Thyroid gland (tissue), 4 donors: ENCODE results near the gene COA7. TPM values are rescaled to one million over a fixed set of nuclear protein-coding genes. Genes with fewer than 3 reads are reported as not detected.
A peak's percentile ranks its signal among the peaks of the same experiment; 100 is the strongest.

Source experiments
- DNase-seq, 2 donors: peaks; one replicate each; pipeline ENCODE4 v3.0.0-alpha.2; 2019
- H3K27ac ChIP-seq, 3 donors: fragments of 200-600 bp; sonication (generic); 1 replicate in 2 of 3; 2 replicates in 1 of 3; pipeline ENCODE4 v1.5.1; 2016 to 2019; ENCODE audit warnings: mild to moderate bottlenecking in 1 of 3, moderate library complexity in 1 of 3
- H3K27me3 ChIP-seq: fragments of 200-600 bp; sonication (generic); one replicate; pipeline ENCODE4 v1.5.1; 2019
- H3K36me3 ChIP-seq, 2 donors: fragments of 200-600 bp; sonication (generic); one replicate each; pipeline ENCODE4 v1.5.1; 2016 to 2019
- H3K4me1 ChIP-seq, 2 donors: fragments of 200-600 bp; sonication (generic); one replicate each; pipeline ENCODE4 v1.5.1; 2017 to 2019
- H3K4me3 ChIP-seq, 3 donors: fragments of 200-600 bp; sonication (generic); replicated peaks in 1 of 3; 1 replicate in 2 of 3; 2 replicates in 1 of 3; pipeline ENCODE4 v1.5.1; 2016; ENCODE audit warnings: mild to moderate bottlenecking in 1 of 3
- H3K9me3 ChIP-seq: fragments of 200-600 bp; sonication (generic); one replicate; pipeline ENCODE4 v1.5.1; 2017
- POLR2A ChIP-seq, 2 donors: fragments of 450-650 bp; IDR thresholded peaks; one replicate each; pipeline ENCODE4 v1.6.1; 2017; ENCODE audit warnings: antibody characterized with exemption in 2 of 2, mild to moderate bottlenecking in 2 of 2, moderate library complexity in 1 of 2
- WGBS, 2 donors: methylation state at CpG; one replicate each; pipeline ENCODE4 v1.1.5; 2017; 5-methylcytosine and 5-hydroxymethylcytosine counted together
- intact Hi-C: fragments of 100-400 bp; cut with DNase I; formaldehyde crosslinking; loops from one replicate; pipeline ENCODE4 v1.15.1; 2023
- total RNA-seq, 4 donors: library from RNA; depleted of rRNA; stranded (reverse); fragments of >200 nt; gene quantifications; one replicate each; pipeline ENCODE4 v1.2.3, GENCODE V29; 2016
- TF ChIP-seq, protein P1 (sequence below), 6 experiments: fragments of 200-600 bp in 3 of 6; fragments of 450-650 bp in 3 of 6; sonication (generic) in 3 of 6; IDR thresholded peaks; one replicate each; pipeline ENCODE4 v1.5.1; 2016 to 2019; ENCODE audit warnings: antibody characterized with exemption in 6 of 6, mild to moderate bottlenecking in 2 of 6, inconsistent platforms in 1 of 6, moderate library complexity in 1 of 6

Gene COA7
- total RNA-seq, 4 donors from 2014 or later: 10.6 to 14.7 (median 11.5) TPM

DNA sequence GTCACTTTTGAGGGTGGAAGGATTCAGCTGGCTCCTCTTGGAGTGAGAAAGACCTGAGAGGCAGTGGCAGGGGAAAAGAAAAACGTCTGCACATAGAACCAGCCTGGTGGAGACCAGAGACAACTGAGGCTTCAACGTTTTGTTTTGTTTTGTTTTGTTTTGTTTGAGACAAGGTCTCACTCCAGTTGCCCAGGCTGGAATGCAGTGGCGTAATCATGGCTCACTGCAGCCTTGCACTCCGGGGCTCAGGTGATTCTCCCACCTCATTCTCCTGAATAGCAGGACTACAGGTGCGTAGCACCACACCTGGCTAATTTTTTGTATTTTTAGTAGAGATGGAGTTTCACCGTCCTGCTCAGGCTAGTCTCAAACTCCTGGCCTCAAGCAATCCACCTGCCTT is 52.9 kb downstream of the COA7 start:
- intact Hi-C loops: no loop called here

DNA sequence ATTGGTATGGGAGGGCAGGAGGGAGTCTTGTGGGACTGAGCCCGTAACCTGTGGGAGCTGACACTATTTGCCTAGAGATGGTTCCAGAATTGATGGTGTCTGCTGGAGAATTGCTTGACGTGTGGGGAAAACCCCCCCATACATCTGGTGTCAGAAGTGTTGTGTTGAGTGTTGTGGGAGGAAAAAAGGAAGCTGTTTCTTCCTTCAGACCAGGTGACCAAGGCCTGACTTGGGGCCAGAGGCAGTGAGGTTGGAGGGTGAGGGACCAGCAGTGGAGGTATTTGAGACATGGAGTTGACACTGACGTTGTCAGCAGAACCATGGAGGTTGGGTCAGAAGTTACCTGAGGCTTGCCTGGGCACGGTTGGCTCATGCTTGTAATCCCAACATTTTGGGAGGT is 56.8 kb downstream of the COA7 start:
- Histone ChIP-seq H3K4me3 (no peak overlapping the region), H3K36me3 (no peaks in the 10 kb centered on the region), H3K27me3 (no peaks in the 10 kb centered on the region), H3K9me3 (no peaks in the 10 kb centered on the region), H3K27ac (no peak overlapping the region), H3K4me1 (no peaks in the 10 kb centered on the region)
- intact Hi-C loops: no loop called here
- WGBS, 2 donors: 87 to 89% methylated on average over 4 of the region's 4 CpGs
- DNase-seq: no peak
- TF ChIP-seq, protein P1, sequence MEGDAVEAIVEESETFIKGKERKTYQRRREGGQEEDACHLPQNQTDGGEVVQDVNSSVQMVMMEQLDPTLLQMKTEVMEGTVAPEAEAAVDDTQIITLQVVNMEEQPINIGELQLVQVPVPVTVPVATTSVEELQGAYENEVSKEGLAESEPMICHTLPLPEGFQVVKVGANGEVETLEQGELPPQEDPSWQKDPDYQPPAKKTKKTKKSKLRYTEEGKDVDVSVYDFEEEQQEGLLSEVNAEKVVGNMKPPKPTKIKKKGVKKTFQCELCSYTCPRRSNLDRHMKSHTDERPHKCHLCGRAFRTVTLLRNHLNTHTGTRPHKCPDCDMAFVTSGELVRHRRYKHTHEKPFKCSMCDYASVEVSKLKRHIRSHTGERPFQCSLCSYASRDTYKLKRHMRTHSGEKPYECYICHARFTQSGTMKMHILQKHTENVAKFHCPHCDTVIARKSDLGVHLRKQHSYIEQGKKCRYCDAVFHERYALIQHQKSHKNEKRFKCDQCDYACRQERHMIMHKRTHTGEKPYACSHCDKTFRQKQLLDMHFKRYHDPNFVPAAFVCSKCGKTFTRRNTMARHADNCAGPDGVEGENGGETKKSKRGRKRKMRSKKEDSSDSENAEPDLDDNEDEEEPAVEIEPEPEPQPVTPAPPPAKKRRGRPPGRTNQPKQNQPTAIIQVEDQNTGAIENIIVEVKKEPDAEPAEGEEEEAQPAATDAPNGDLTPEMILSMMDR (IDR thresholded peaks at IDR 0.05): no peak
- no peak for TF ChIP-seq POLR2A (IDR thresholded peaks at IDR 0.05)

More for the DNA sequence above, 52.9 kb downstream of the COA7 start:
- H3K36me3 ChIP-seq: no peaks in the 10 kb centered on the region
- H3K27me3 ChIP-seq: no peaks in the 10 kb centered on the region
- H3K4me1 ChIP-seq: no peaks in the 10 kb centered on the region
- 18 to 40% methylated on average over 6 of the region's 6 CpGs for WGBS, 2 donors
- H3K4me3 ChIP-seq: no peak overlapping the region
- TF ChIP-seq, protein P1 (IDR thresholded peaks at IDR 0.05): peak in 1 of 6 experiments; percentile 32
- peak in 1 of 2 donors; percentile 30 for TF ChIP-seq POLR2A (IDR thresholded peaks at IDR 0.05)
- peak; percentile 84 to 88 for DNase-seq
- no peaks in the 10 kb centered on the region for H3K9me3 ChIP-seq
- H3K27ac ChIP-seq: peak overlapping the region; percentile 66 to 78 (median 75)

DNA sequence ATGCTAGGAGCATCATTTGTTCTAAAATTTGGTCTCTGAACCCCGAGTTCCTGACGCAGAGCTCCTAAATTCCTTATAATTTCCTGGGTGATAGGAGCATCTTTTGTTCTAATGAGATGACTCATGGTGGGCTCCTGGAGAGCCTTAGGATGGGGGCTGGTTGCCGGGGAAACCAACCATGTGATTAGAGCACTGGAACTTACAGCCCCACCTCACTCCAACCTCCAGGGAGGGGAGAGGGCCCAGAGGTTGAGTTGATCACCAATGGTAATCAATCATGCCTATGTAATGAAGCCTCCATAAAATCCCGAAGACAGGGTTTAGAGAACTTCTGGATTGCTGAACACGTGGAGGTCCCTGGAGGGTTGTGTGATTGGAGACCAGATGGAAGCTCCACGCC is 57.5 kb downstream of the COA7 start:
- Histone ChIP-seq H3K4me3 (no peak overlapping the region), H3K9me3 (no peaks in the 10 kb centered on the region), H3K27me3 (no peaks in the 10 kb centered on the region), H3K4me1 (no peaks in the 10 kb centered on the region), H3K27ac (no peak overlapping the region), H3K36me3 (no peaks in the 10 kb centered on the region)
- intact Hi-C loops: no loop called here
- TF ChIP-seq, protein P1 (IDR thresholded peaks at IDR 0.05): no peak
- no peak for TF ChIP-seq POLR2A (IDR thresholded peaks at IDR 0.05)
- no peak for DNase-seq
- WGBS, 2 donors: 82 to 88% methylated on average over 6 of the region's 6 CpGs

DNA sequence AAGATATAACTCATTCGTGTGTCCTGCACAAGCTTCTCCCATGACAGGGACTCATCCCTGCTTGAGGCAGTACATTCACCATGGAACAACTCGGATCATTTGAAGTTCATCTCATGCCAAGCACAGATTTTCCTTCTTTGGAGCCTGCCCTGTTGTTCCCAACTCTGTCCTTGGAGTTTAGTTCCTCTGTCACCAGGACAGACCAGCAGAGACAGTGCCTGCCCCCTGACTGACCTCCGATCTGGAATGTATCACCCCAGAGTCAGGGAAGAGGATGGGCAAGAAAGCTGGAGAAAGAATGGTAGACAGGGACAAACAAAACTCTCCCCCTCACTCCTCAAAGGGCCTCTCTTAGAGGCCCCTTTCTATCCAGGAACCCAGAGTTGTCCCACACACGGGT is 60.2 kb downstream of the COA7 start:
- H3K27ac ChIP-seq: no peak overlapping the region
- no peaks in the 10 kb centered on the region for H3K36me3 ChIP-seq
- no peaks in the 10 kb centered on the region for H3K27me3 ChIP-seq
- WGBS, 2 donors: 84 to 89% methylated on average over 4 of the region's 4 CpGs
- intact Hi-C loops: no loop called here
- TF ChIP-seq, protein P1 (IDR thresholded peaks at IDR 0.05): no peak
- no peak for TF ChIP-seq POLR2A (IDR thresholded peaks at IDR 0.05)
- no peaks in the 10 kb centered on the region for H3K9me3 ChIP-seq
- H3K4me3 ChIP-seq: no peak overlapping the region
- peaks cover 0 to 7% of the 10 kb centered on the region in 2 donors for H3K4me1 ChIP-seq
- no peak for DNase-seq

DNA sequence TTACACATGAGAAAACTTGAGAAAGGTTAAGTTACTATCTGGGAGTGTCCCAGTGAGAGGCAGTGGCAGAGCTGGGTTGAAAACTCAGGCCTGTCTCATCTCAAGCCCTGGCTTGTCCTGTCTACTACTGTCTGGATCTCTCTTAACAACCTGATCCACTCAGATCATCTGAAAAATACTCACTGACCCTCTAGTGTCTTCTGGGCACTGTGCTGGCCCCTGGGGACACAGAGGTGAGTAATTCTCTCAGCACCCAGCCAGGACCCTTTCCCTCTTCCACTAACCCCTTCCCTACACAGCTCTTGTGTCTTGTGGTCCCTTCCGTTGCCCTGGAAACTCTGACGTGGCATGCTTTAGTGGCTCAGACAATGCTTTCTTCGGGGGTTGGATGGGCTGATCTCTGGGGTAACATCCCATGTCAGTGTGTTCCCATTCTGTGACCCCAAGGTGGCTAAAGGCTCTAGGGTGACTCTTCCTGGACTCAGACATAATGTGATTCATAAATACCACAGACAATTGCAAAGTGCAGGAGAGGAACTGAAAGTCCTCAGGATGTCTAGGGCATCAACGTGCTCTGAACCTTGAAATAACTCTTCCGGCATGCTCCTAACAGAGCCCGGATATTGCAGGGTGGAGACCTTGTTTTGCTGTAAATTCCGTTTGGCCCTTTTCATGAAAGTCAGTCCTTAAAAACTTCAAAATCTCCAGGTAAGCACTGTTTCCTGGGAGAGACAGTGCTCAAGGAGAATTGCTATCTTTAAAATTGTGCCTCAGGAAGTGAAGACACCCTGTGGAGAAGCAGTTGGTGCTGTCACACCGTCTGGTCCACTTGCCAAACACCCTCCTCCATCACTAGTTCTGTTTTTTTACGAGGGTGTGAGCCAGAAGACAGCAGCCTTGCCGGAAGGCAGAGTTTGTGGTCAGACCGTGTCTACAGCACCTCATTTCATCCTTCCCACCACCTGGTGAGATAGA is 61.1 kb downstream of the COA7 start:
- WGBS, 2 donors: 67 to 77% methylated on average over 11 of the region's 11 CpGs
- H3K4me1 ChIP-seq: peaks cover 0 to 13% of the 10 kb centered on the region in 2 donors
- H3K27me3 ChIP-seq: no peaks in the 10 kb centered on the region
- H3K36me3 ChIP-seq: no peaks in the 10 kb centered on the region
- no peak overlapping the region for H3K4me3 ChIP-seq
- no peak for TF ChIP-seq POLR2A (IDR thresholded peaks at IDR 0.05)
- TF ChIP-seq, protein P1 (IDR thresholded peaks at IDR 0.05): no peak
- intact Hi-C loops: no loop called here
- H3K27ac ChIP-seq: no peak overlapping the region
- no peaks in the 10 kb centered on the region for H3K9me3 ChIP-seq
- no peak for DNase-seq
